HepG2 (cell line): ENCODE results near the gene ATF7IP. TPM values are rescaled to one million over a fixed set of nuclear protein-coding genes. Genes with fewer than 3 reads are reported as not detected.

Experiments
- ATAC-seq: fragments of 200-7000 bp; cut with Tn5 transposase; 3 replicates; pipeline ENCODE4 v1.9.1; 2020; ENCODE audit warnings: mild to moderate bottlenecking, moderate library complexity
- BruUV-seq: library from RNA; stranded (reverse); fragments of 400-500 nt; replicated peaks from 2 replicates; lab custom pipeline; 2021; lab: Mats Ljungman, UMichigan
- CTCF ChIA-PET: fragments of 300-600 bp; formaldehyde crosslinking; extraction: SDS; loops from one replicate; lab custom pipeline; 2021; ENCODE audit warnings: low total read pairs, inconsistent platforms, low intra/inter-chr PET ratio; lab: Yijun Ruan, JAX
- POLR2A ChIA-PET: fragments of 350-600 bp; sonication (Branson Sonifier 250); formaldehyde crosslinking; loops from one replicate; lab custom pipeline; 2020; ENCODE audit warnings: antibody characterized with exemption, inconsistent platforms; lab: Yijun Ruan, JAX
- DNase-seq: peaks from one replicate; pipeline ENCODE4 v3.0.0-alpha.2; 2015; ENCODE audit warnings: low spot score
- FAIRE-seq: peaks from 3 replicates; lab custom pipeline; 2011; peaks lifted over from hg19 to GRCh38; lab: Jason Lieb, UNC
- H2AFZ ChIP-seq: one replicate; pipeline ENCODE4 v1.6.1; 2011; ENCODE audit warnings: low read length, inconsistent platforms
- H3K27ac ChIP-seq: fragments of 300-600 bp; 3 replicates; pipeline ENCODE4 v1.8.0; 2011; ENCODE audit warnings: mixed run types, mild to moderate bottlenecking, mixed read lengths, low read length, inconsistent platforms; ENCODE audit not compliant: insufficient read depth; ENCODE audit errors: extremely low read length
- H3K27me3 ChIP-seq, 2 experiments: fragments of 200-600 bp in 1 of 2; 2 replicates in 1 of 2; 3 replicates in 1 of 2; pipeline versions ENCODE4 v1.6.0 to v1.8.0; 2011; ENCODE audit warnings: low read length in 2 of 2, mild to moderate bottlenecking in 2 of 2, moderate library complexity in 2 of 2, inconsistent platforms in 1 of 2; ENCODE audit not compliant: insufficient read depth in 2 of 2, control insufficient read depth in 1 of 2
- H3K36me3 ChIP-seq, 2 experiments: fragments of 200-600 bp in 1 of 2; replicated peaks in 1 of 2; 2 replicates in 1 of 2; 3 replicates in 1 of 2; pipeline versions ENCODE4 v1.5.1 to v1.8.0; 2011; ENCODE audit warnings: low read length in 2 of 2, inconsistent platforms in 1 of 2; ENCODE audit not compliant: insufficient read depth in 2 of 2, control insufficient read depth in 1 of 2
- H3K4me1 ChIP-seq: 2 replicates; pipeline ENCODE4 v1.5.1; 2012; ENCODE audit warnings: low read length, inconsistent platforms; ENCODE audit not compliant: insufficient read depth
- H3K4me2 ChIP-seq: 2 replicates; pipeline ENCODE4 v1.6.0; 2011; ENCODE audit warnings: low read depth, low read length, inconsistent platforms
- H3K4me3 ChIP-seq, 3 experiments: fragments of 200-600 bp in 1 of 3; sonication (generic), shearing (Covaris generic) in 1 of 3; replicated peaks in 1 of 3; 2 replicates each; pipeline ENCODE4 v1.5.1; 2011 to 2016; ENCODE audit warnings: low read length in 3 of 3, inconsistent platforms in 2 of 3, low read depth in 2 of 3, mild to moderate bottlenecking in 2 of 3, control low read depth in 1 of 3, mixed read lengths in 1 of 3; ENCODE audit not compliant: insufficient read depth in 1 of 3
- H3K79me2 ChIP-seq: one replicate; pipeline ENCODE4 v1.6.1; 2011; ENCODE audit warnings: low read length, inconsistent platforms; ENCODE audit not compliant: insufficient read depth
- H3K9ac ChIP-seq: 2 replicates; pipeline ENCODE4 v1.6.0; 2011; ENCODE audit warnings: mild to moderate bottlenecking, low read depth, low read length, inconsistent platforms; ENCODE audit not compliant: insufficient read depth
- H3K9me3 ChIP-seq: 2 replicates; pipeline ENCODE4 v1.5.1; 2012; ENCODE audit warnings: mild to moderate bottlenecking, low read length
- H4K20me1 ChIP-seq: 2 replicates; pipeline ENCODE4 v1.6.0; 2011; ENCODE audit warnings: inconsistent platforms, mild to moderate bottlenecking, low read length, moderate library complexity; ENCODE audit not compliant: insufficient read depth
- ATM ChIP-seq: fragments of 450-650 bp; IDR thresholded peaks from 2 replicates; pipeline ENCODE4 v1.7.1; 2017; ENCODE audit warnings: mild to moderate bottlenecking, borderline replicate concordance
- CHCHD3 ChIP-seq: sonication (generic); formaldehyde crosslinking; IDR thresholded peaks from 2 replicates; pipeline ENCODE4 v1.8.0; 2022; ENCODE audit warnings: mild to moderate bottlenecking, missing genetic modification reagents, moderate library complexity
- GATAD1 ChIP-seq: IDR thresholded peaks from 2 replicates; pipeline ENCODE4 v1.6.1; 2016; ENCODE audit warnings: missing genetic modification reagents, missing compliant biosample characterization
- HOXA3 ChIP-seq: sonication (generic); formaldehyde crosslinking; IDR thresholded peaks from 2 replicates; pipeline ENCODE4 v1.5.0; 2020; ENCODE audit warnings: missing genetic modification reagents
- IRF1 ChIP-seq: sonication (generic); formaldehyde crosslinking; IDR thresholded peaks from 2 replicates; pipeline ENCODE4 v1.4.0; 2020; ENCODE audit warnings: low read depth, mild to moderate bottlenecking, missing genetic modification reagents
- NR2F6 ChIP-seq, 2 experiments: IDR thresholded peaks; 2 replicates each; pipeline ENCODE4 v1.6.1; 2016; ENCODE audit warnings: antibody characterized with exemption in 1 of 2, mild to moderate bottlenecking in 1 of 2
- PHB2 ChIP-seq: fragments of 450-650 bp; IDR thresholded peaks from 2 replicates; pipeline ENCODE4 v1.6.1; 2018; ENCODE audit not compliant: partially characterized antibody
- STAG1 ChIP-seq: sonication (generic); formaldehyde crosslinking; IDR thresholded peaks from 2 replicates; pipeline ENCODE4 v1.4.0; 2020; ENCODE audit warnings: missing genetic modification reagents
- ZNF331 ChIP-seq: sonication (generic); formaldehyde crosslinking; IDR thresholded peaks from 2 replicates; pipeline ENCODE4 v1.4.0; 2020; ENCODE audit warnings: missing genetic modification reagents
- ZNF343 ChIP-seq: sonication (generic); formaldehyde crosslinking; IDR thresholded peaks from 2 replicates; pipeline ENCODE4 v1.4.0; 2020; ENCODE audit warnings: mild to moderate bottlenecking, missing genetic modification reagents
- ZNF768 ChIP-seq: sonication (generic); formaldehyde crosslinking; IDR thresholded peaks from 2 replicates; pipeline ENCODE4 v1.4.0; 2020; ENCODE audit warnings: missing genetic modification reagents
- ZSCAN22 ChIP-seq: sonication (generic); formaldehyde crosslinking; IDR thresholded peaks from 2 replicates; pipeline ENCODE4 v1.4.0; 2020; ENCODE audit warnings: mild to moderate bottlenecking, missing genetic modification reagents
- WGBS: methylation state at CpG from one replicate; pipeline ENCODE4 v1.1.6; 2017; ENCODE audit warnings: low lambda C conversion rate; 5-methylcytosine and 5-hydroxymethylcytosine counted together
- in situ Hi-C: cut with HindIII; loops from 2 replicates; pipeline ENCODE4 v1.10.0; 2017; ENCODE audit warnings: low pct_unique_long_range_greater_than_20kb; ENCODE audit not compliant: extremely low pct_ligation_motif_present
- intact Hi-C: fragments of 100-400 bp; cut with micrococcal nuclease; formaldehyde crosslinking; loops from one replicate; pipeline ENCODE4 v1.10.0; 2022; ENCODE audit not compliant: unreplicated experiment
- polyA plus RNA-seq, 8 experiments: library from polyadenylated mRNA; depleted of rRNA in 3 of 8; stranded (reverse) in 7 of 8; unstranded in 1 of 8; fragments of >200 nt; fragmentation: Illumina TruSeq in 4 of 8; extraction: Trizol in 4 of 8; gene quantifications; 2 replicates each; pipeline versions ENCODE4 v1.2.1 to v1.2.3, GENCODE V29; 2011 to 2016; ENCODE audit warnings: low read depth in 4 of 8, missing spikeins in 1 of 8, mixed read lengths in 1 of 8; ENCODE audit not compliant: insufficient read depth in 1 of 8
- total RNA-seq, 5 experiments: library from RNA; depleted of rRNA; stranded (reverse); fragments of >200 nt; fragmentation: Illumina TruSeq; extraction: Trizol; gene quantifications; 2 replicates each; pipeline ENCODE4 v1.2.3, GENCODE V29; 2016; ENCODE audit warnings: low read depth in 1 of 5

The ATF7IP gene
- total and polyA plus RNA-seq, 2 of the 13 experiments (the other 11 are each of a cell fraction or from before 2014, with no cell fraction given), result 1.8 to 11.8 TPM

GRCh38 chr12:14357486-14357885, 8.0 kb upstream of the ATF7IP start:
- Histone ChIP-seq H3K36me3 (no peaks in the 10 kb centered on the region), H3K9ac (no peak overlapping the region), H4K20me1 (no peaks in the 10 kb centered on the region), H3K27ac (no peak overlapping the region), H3K4me1 (no peaks in the 10 kb centered on the region), H3K27me3 (no peaks in the 10 kb centered on the region), H3K4me3 (no peak overlapping the region)
- FAIRE-seq (no peak), DNase-seq (no peak)
- intact Hi-C loops, result no loop called here
- CTCF ChIA-PET, result no interaction called here
- POLR2A ChIA-PET, result no interaction called here
- TF ChIP-seq STAG1 (CRISPR knock-in tag), result no peak
- TF ChIP-seq PHB2, result no peak
- no peak for TF ChIP-seq ZNF768
- no peak for TF ChIP-seq NR2F6 (IDR thresholded peaks at IDR 0.05)
- no peak for TF ChIP-seq NR2F6 (CRISPR knock-in tag; IDR thresholded peaks at IDR 0.05)
- TF ChIP-seq CHCHD3 (CRISPR knock-in tag), result no peak
- no peak for TF ChIP-seq HOXA3 (CRISPR knock-in tag)
- TF ChIP-seq GATAD1, result no peak
- no peak for TF ChIP-seq IRF1 (CRISPR knock-in tag)
- no peak for TF ChIP-seq ZNF331 (CRISPR knock-in tag)
- TF ChIP-seq ATM, result no peak
- TF ChIP-seq ZNF343 (CRISPR knock-in tag), result no peak
- no peak for TF ChIP-seq ZSCAN22 (CRISPR knock-in tag)
- TF ChIP-seq, all 625 proteins: peak for 0
- ATAC-seq, result no peak
- Histone ChIP-seq H3K4me2 (no peak overlapping the region), H3K9me3 (peaks cover 11% of the 10 kb centered on the region), H3K79me2 (no peaks in the 10 kb centered on the region), H2AFZ (no peak overlapping the region)
- 58% methylated on average over 1 of the region's 1 CpG for WGBS
- BruUV-seq, result no TSS peak
- in situ Hi-C loops, result no loop called here
